ENCODE measurements around the gene SLC37A4.
"Not testable (repeated sequence)": the region's sequence is repeated elsewhere in the genome, so short reads cannot be mapped to it uniquely, and the experiment has no call there.

The SLC37A4 gene

GRCh38 chr11:119055901-119056300 lies 25.2 kb upstream of the SLC37A4 start:
- peak; percentile 86 for FAIRE-seq
- no peak for TF ChIP-seq POLR2AphosphoS5 (IDR thresholded peaks at IDR 0.05; ENCODE audit: low read depth, low read length)
- no peak for TF ChIP-seq TAF1 (IDR thresholded peaks at IDR 0.05; ENCODE audit: borderline replicate concordance, low read depth, low read length)
- TF ChIP-seq POLR2A (IDR thresholded peaks at IDR 0.05; ENCODE audit: low read depth, low read length): peak; percentile 27; the same call in 1 of the 2 replicates
- no peak for DNase-seq (ENCODE audit: insufficient read length)

GRCh38 chr11:119054418-119054817 lies 23.7 kb upstream of the SLC37A4 start:
- TF ChIP-seq POLR2A (IDR thresholded peaks at IDR 0.05; ENCODE audit: low read depth, low read length) (no peak), TAF1 (IDR thresholded peaks at IDR 0.05; ENCODE audit: borderline replicate concordance, low read depth, low read length) (no peak), POLR2AphosphoS5 (IDR thresholded peaks at IDR 0.05; ENCODE audit: low read depth, low read length) (no peak)
- DNase-seq (ENCODE audit: insufficient read length) (no peak), FAIRE-seq (no peak)

- DNase-seq (ENCODE audit: insufficient read length) (no peak), FAIRE-seq (no peak)
- TF ChIP-seq POLR2A (IDR thresholded peaks at IDR 0.05; ENCODE audit: low read depth, low read length) (no peak), TAF1 (IDR thresholded peaks at IDR 0.05; ENCODE audit: borderline replicate concordance, low read depth, low read length) (no peak), POLR2AphosphoS5 (IDR thresholded peaks at IDR 0.05; ENCODE audit: low read depth, low read length) (no peak)
These were observed 21.6 kb upstream of the SLC37A4 start for GRCh38 chr11:119052163-119052814.

GRCh38 chr11:119051440-119052162 lies 20.9 kb upstream of the SLC37A4 start:
- TF ChIP-seq TAF1 (IDR thresholded peaks at IDR 0.05; ENCODE audit: borderline replicate concordance, low read depth, low read length) (no peak), POLR2AphosphoS5 (IDR thresholded peaks at IDR 0.05; ENCODE audit: low read depth, low read length) (peak; percentile 69; the same call in 1 of the 2 replicates), POLR2A (IDR thresholded peaks at IDR 0.05; ENCODE audit: low read depth, low read length) (peak; percentile 64)
- FAIRE-seq (peak; percentile 100), DNase-seq (ENCODE audit: insufficient read length) (no peak)

GRCh38 chr11:119049081-119049480 lies 18.4 kb upstream of the SLC37A4 start:
- FAIRE-seq: no peak
- TF ChIP-seq TAF1 (IDR thresholded peaks at IDR 0.05; ENCODE audit: borderline replicate concordance, low read depth, low read length): no peak
- no peak for TF ChIP-seq POLR2AphosphoS5 (IDR thresholded peaks at IDR 0.05; ENCODE audit: low read depth, low read length)
- TF ChIP-seq POLR2A (IDR thresholded peaks at IDR 0.05; ENCODE audit: low read depth, low read length): no peak
- DNase-seq (ENCODE audit: insufficient read length): no peak

GRCh38 chr11:119048644-119049043 lies 18.0 kb upstream of the SLC37A4 start:
- FAIRE-seq (no peak), DNase-seq (ENCODE audit: insufficient read length) (no peak)

GRCh38 chr11:119047205-119047604 lies 16.5 kb upstream of the SLC37A4 start:
- no peak for FAIRE-seq
- no peak for TF ChIP-seq TAF1 (IDR thresholded peaks at IDR 0.05; ENCODE audit: borderline replicate concordance, low read depth, low read length)
- TF ChIP-seq POLR2A (IDR thresholded peaks at IDR 0.05; ENCODE audit: low read depth, low read length): no peak
- TF ChIP-seq POLR2AphosphoS5 (IDR thresholded peaks at IDR 0.05; ENCODE audit: low read depth, low read length): no peak
- no peak for DNase-seq (ENCODE audit: insufficient read length)

More at GRCh38 chr11:119048644-119049043, 18.0 kb upstream of the SLC37A4 start:
- TF ChIP-seq POLR2AphosphoS5 (IDR thresholded peaks at IDR 0.05; ENCODE audit: low read depth, low read length) (no peak), POLR2A (IDR thresholded peaks at IDR 0.05; ENCODE audit: low read depth, low read length) (no peak), TAF1 (IDR thresholded peaks at IDR 0.05; ENCODE audit: borderline replicate concordance, low read depth, low read length) (no peak)

GRCh38 chr11:119046489-119046888 lies 15.8 kb upstream of the SLC37A4 start:
- DNase-seq (ENCODE audit: insufficient read length) (no peak), FAIRE-seq (no peak)
- TF ChIP-seq TAF1 (IDR thresholded peaks at IDR 0.05; ENCODE audit: borderline replicate concordance, low read depth, low read length): no peak
- 0 out of 2 replicates have a peak, but pooled peaks have one; percentile 28 for TF ChIP-seq POLR2A (IDR thresholded peaks at IDR 0.05; ENCODE audit: low read depth, low read length)

- TF ChIP-seq TAF1 (IDR thresholded peaks at IDR 0.05; ENCODE audit: borderline replicate concordance, low read depth, low read length) (no peak), POLR2A (IDR thresholded peaks at IDR 0.05; ENCODE audit: low read depth, low read length) (no peak), POLR2AphosphoS5 (IDR thresholded peaks at IDR 0.05; ENCODE audit: low read depth, low read length) (no peak)
- FAIRE-seq (no peak), DNase-seq (ENCODE audit: insufficient read length) (no peak)
These were observed 14.0 kb upstream of the SLC37A4 start for GRCh38 chr11:119044708-119045107.

- FAIRE-seq: no peak
- TF ChIP-seq POLR2A (IDR thresholded peaks at IDR 0.05; ENCODE audit: low read depth, low read length) (no peak), TAF1 (IDR thresholded peaks at IDR 0.05; ENCODE audit: borderline replicate concordance, low read depth, low read length) (no peak), POLR2AphosphoS5 (IDR thresholded peaks at IDR 0.05; ENCODE audit: low read depth, low read length) (0 out of 2 replicates have a peak, but pooled peaks have one; percentile 27)
These were observed 12.2 kb upstream of the SLC37A4 start for GRCh38 chr11:119042927-119043326.

GRCh38 chr11:119041821-119042514 lies 11.3 kb upstream of the SLC37A4 start:
- no peak for TF ChIP-seq POLR2A (IDR thresholded peaks at IDR 0.05; ENCODE audit: low read depth, low read length)
- no peak for TF ChIP-seq POLR2AphosphoS5 (IDR thresholded peaks at IDR 0.05; ENCODE audit: low read depth, low read length)
- TF ChIP-seq TAF1 (IDR thresholded peaks at IDR 0.05; ENCODE audit: borderline replicate concordance, low read depth, low read length): no peak
- DNase-seq (ENCODE audit: insufficient read length) (no peak), FAIRE-seq (peak; percentile 46)

More at GRCh38 chr11:119042927-119043326, 12.2 kb upstream of the SLC37A4 start:
- no peak for DNase-seq (ENCODE audit: insufficient read length)

GRCh38 chr11:119039471-119039870 lies 8.8 kb upstream of the SLC37A4 start:
- not testable (repeated sequence) for DNase-seq (ENCODE audit: insufficient read length); FAIRE-seq

All from GM12892 (cell line).